Measurements from ENCODE around the gene SRPK1.

Gene SRPK1

GRCh38 chr6:35898003-35898402 is 22.9 kb downstream of the SRPK1 start:
- no peak for ATAC-seq

DNA sequence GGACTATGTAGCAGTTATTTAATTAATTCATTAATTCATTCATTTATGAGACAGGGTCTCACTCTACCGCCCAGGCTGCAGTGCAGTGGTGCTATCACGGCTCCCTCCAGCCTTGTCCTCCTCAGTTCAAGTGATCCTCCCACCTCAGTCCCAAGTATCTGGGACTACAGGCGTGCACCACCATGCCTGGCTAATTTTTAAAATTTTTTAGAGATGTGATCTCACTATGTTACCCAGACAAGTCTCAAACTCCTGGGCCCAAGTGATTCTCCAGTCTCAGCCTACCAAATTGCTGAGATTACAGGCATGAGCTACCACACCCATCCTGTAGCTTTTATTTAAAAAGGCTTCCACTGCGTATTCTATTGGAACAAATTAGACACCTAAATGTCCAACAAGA is 23.4 kb downstream of the SRPK1 start:
- no peak for DNase-seq
- no peak for ATAC-seq

More at GRCh38 chr6:35898003-35898402, 22.9 kb downstream of the SRPK1 start:
- no peak for DNase-seq

GRCh38 chr6:35897036-35897435 is 23.9 kb downstream of the SRPK1 start:
- DNase-seq, result no peak
- ATAC-seq, result no peak

- DNase-seq (no peak), ATAC-seq (no peak)
Measured at GRCh38 chr6:35896228-35896627, 24.7 kb downstream of the SRPK1 start.

DNA sequence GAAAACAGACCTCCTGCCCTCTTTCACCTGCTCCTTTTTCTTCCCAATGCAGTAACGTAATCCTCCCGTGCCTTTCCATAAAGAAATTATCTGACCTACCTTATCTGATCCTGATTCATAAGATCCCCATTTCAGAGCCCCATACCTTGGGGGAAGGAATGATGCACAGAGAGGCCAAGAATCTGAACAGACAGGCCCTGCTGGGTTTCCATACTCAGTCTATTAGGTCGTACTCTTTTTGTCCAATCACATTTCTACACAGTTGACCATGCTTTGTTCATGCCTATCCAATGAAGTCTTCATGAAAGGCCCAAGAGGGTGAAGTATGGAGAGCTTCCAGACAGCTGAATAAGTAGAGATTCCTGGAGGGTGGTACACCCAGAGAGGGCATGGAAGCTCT is 25.3 kb downstream of the SRPK1 start:
- ATAC-seq (no peak), DNase-seq (no peak)

DNA sequence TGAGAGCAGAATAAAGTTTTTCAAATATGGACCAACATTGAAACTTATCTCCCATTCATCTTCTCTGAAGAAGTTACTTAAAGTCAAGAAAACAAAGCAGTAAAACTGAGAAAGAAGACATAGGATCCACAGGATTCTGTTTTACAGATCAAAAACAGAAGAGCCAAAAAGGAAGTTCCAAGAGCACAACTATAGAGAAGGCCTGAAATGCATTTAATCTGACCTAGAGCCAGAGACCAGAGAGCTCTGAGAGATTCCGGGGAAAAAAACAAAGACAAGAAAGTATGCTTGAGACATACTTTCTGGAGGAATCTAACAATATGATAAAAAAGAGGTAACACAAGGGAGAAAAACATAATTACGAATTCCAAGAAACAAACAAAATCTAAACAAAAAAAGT is 26.1 kb downstream of the SRPK1 start:
- no peak for ATAC-seq

GRCh38 chr6:35893246-35893645 is 27.7 kb downstream of the SRPK1 start:
- no peak for DNase-seq
- no peak for ATAC-seq

More for the DNA sequence above, 26.1 kb downstream of the SRPK1 start:
- DNase-seq, result no peak

GRCh38 chr6:35892482-35892881 is 28.4 kb downstream of the SRPK1 start:
- ATAC-seq, result no peak
- DNase-seq, result no peak

DNA sequence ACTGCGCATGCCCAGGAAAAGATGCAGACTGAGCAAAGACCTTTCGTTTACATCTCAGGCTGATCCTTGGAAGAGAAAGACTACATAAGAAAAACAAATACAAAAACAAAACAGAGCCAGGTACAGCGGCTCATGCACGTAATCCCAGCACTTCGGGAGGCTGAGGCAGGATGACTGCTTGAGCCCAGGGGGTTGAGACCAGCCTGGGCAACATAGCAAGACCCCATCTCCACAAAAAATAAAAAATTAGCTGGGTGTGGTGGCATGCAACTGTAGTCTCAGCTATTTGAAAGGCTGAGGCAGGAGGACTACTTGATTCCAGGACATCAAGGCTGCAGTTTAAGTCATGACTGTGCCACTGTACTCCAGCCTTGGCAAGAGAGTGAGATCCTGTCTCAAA is 41.7 kb downstream of the SRPK1 start:
- no peak for DNase-seq
- ATAC-seq, result no peak

GRCh38 chr6:35876902-35877301 is 44.0 kb downstream of the SRPK1 start:
- no peak for DNase-seq
- ATAC-seq, result no peak

- DNase-seq (no peak), ATAC-seq (no peak)
Measured at GRCh38 chr6:35874730-35875129, 46.2 kb downstream of the SRPK1 start.

DNA sequence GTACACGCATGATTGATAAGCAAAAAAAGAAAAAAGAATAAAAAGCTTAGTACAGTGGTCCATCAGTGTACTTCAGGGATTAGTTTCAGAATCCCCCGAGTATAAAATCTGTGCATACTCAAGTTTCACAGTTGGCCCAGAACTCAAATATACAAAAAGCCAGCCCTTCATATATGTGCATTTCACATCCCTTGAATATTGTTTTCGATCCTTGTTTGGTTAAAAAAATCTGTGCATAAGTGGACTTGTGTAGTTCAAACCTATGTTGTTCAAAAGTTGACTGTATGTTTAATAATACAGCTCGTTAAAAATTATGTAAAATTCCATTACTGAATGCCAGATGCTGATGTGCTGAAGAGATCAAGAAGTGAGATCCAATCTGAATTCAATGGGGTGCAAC is 61.5 kb downstream of the SRPK1 start:
- ATAC-seq, result no peak
- no peak for DNase-seq

- ATAC-seq (no peak), DNase-seq (no peak)
Measured at GRCh38 chr6:35857853-35858252, 63.0 kb downstream of the SRPK1 start.

GRCh38 chr6:35856250-35856649 is 64.6 kb downstream of the SRPK1 start:
- DNase-seq (no peak), ATAC-seq (no peak)

DNA sequence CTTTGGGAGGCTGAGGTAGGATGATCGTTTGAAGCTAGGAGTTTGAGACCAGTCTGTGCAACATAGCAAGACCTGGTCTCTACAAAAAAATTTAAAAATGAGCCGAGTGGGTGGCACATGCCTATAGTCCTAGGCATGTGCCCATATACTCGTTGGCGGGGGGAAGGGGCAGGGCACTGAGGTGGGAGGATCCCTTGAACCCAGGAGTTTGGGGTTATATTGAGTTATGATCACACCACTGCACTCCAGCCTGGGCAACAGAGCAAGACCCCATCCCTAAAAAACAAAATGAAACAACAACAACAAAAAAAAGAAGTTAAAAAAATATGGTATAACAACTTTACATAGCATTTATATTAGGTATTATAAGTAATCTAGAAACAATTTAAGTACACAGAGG is 67.9 kb downstream of the SRPK1 start:
- ATAC-seq, result no peak
- no peak for DNase-seq

DNA sequence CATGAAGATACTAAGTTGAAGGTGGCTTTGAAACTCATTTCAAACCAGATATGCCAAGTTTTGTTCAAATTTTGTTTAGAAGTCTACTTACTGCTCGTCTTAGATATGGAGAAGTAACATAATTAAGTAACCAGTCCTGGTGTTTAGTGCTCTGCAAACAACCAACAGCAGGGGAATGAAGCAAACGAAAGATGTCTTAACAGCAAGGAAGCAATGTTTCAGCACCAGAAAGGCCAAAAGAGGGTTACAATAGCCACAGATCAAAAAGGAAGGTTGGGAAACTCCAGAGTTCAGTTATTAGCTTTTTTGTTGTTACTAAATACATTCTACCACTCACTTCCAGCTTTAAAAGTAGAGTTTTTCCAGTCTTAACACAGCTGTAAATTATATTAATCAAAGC is 70.7 kb downstream of the SRPK1 start:
- no peak for ATAC-seq
- DNase-seq, result no peak

- ATAC-seq, result no peak
- DNase-seq, result no peak
Measured at GRCh38 chr6:35844290-35844689, 76.6 kb downstream of the SRPK1 start.

DNA sequence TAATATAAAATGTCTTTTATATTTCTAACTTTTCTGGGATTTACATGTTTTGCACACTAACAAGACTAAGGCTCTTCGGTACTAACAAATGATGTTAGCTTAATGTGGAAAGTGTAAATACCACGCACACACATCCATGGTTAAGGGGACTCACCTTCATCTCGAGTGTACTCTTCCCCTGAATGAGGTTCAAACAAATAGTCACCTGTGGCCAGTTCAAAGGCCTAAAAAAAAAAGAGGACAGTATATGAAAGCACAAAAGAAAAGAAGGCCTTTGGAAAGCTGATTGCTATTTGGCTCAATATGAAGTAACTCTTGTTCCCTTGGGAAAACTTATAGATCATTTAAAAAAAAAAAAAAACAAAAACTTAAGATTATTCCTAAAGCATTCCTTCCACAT is 78.5 kb downstream of the SRPK1 start:
- DNase-seq (no peak), ATAC-seq (no peak)

GRCh38 chr6:35839019-35839418 is 81.9 kb downstream of the SRPK1 start:
- DNase-seq (no peak), ATAC-seq (no peak)

GRCh38 chr6:35833536-35833935 is 87.4 kb downstream of the SRPK1 start:
- DNase-seq (no peak), ATAC-seq (no peak)

GRCh38 chr6:35831257-35832007 is 89.5 kb downstream of the SRPK1 start:
- no peak for ATAC-seq
- DNase-seq, result no peak

DNA sequence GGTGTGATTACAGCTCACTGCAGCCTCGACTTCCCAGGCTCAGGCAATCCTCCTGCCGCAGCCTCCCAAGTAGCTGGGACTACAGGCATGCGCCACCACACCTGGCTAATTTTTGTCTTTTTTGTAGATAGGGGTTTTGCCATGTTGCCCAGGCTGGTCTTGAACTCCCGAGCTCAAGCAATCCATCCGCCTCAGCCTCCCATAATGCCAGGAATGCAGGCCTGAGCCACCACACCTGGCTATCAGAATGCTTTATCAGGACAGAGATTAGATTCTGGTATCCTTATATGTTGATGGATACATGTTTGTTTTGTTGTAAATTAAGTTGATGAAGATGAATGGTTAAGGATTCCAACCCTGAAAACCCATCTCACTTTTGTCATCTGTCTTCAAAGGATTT is 91.6 kb downstream of the SRPK1 start:
- ATAC-seq (no peak), DNase-seq (no peak)

- DNase-seq, result no peak
Measured at GRCh38 chr6:35824552-35825192, 96.2 kb downstream of the SRPK1 start.

GRCh38 chr6:35823601-35824000 is 97.3 kb downstream of the SRPK1 start:
- DNase-seq (no peak), ATAC-seq (no peak)

More at GRCh38 chr6:35824552-35825192, 96.2 kb downstream of the SRPK1 start:
- no peak for ATAC-seq
